Mucosa of rectum (tissue), 2 donors: ENCODE results near the gene ST8SIA4.

Source experiments
- H3K27ac ChIP-seq, 2 donors: one replicate each; pipeline ENCODE4 v1.7.0; 2013; ENCODE audit warnings: inconsistent platforms in 2 of 2, low read depth in 2 of 2, low read length in 2 of 2
- H3K27me3 ChIP-seq, 2 donors: one replicate each; pipeline ENCODE4 v1.7.0; 2013; ENCODE audit warnings: low read length in 2 of 2; ENCODE audit not compliant: control insufficient read depth in 2 of 2, insufficient read depth in 2 of 2
- H3K36me3 ChIP-seq, 2 donors: one replicate each; pipeline ENCODE4 v1.7.0; 2013; ENCODE audit warnings: low read length in 2 of 2; ENCODE audit not compliant: control insufficient read depth in 2 of 2, insufficient read depth in 2 of 2
- H3K4me1 ChIP-seq, 2 donors: one replicate each; pipeline ENCODE4 v1.7.0; 2013; ENCODE audit warnings: low read length in 2 of 2, mild to moderate bottlenecking in 1 of 2; ENCODE audit not compliant: control insufficient read depth in 2 of 2, insufficient read depth in 2 of 2
- H3K4me3 ChIP-seq, 2 donors: one replicate each; pipeline ENCODE4 v1.7.0; 2013; ENCODE audit warnings: low read length in 2 of 2
- H3K9ac ChIP-seq, 2 donors: one replicate each; pipeline ENCODE4 v1.7.0; 2013; ENCODE audit warnings: low read length in 2 of 2, low read depth in 1 of 2, mild to moderate bottlenecking in 1 of 2
- H3K9me3 ChIP-seq, 2 donors: one replicate each; pipeline ENCODE4 v1.7.0; 2013; ENCODE audit warnings: low read length in 2 of 2; ENCODE audit not compliant: control insufficient read depth in 2 of 2
- donor health status: healthy.
- donor health status: Normal muscosa, but diverticular disease.

The ST8SIA4 gene

GRCh38 chr5:100903039-100903887 lies at the start of gene ST8SIA4:
Gene ST8SIA4, minus strand, starts transcription at chr5:100903282. Its CDS starts 327 bp downstream, at chr5:100902955.
- H3K27me3 ChIP-seq: peaks cover 7 to 10% of the 10 kb centered on the region in 2 donors
- peak within 1 kb of the TSS; percentile 63 to 86 for H3K27ac ChIP-seq

GRCh38 chr5:100950985-100951384 lies 47.9 kb upstream of the ST8SIA4 start:
- Histone ChIP-seq H3K27ac (no peak overlapping the region), H3K4me3 (no peak overlapping the region), H3K27me3 (no peaks in the 10 kb centered on the region), H3K36me3 (no peaks in the 10 kb centered on the region), H3K9me3 (no peaks in the 10 kb centered on the region), H3K4me1 (no peaks in the 10 kb centered on the region), H3K9ac (no peak overlapping the region)

More at GRCh38 chr5:100903039-100903887, at the start of gene ST8SIA4:
- H3K36me3 ChIP-seq: no peaks in the 10 kb centered on the region
- H3K4me3 ChIP-seq: peak within 1 kb of the TSS; percentile 59 to 90
- no peaks in the 10 kb centered on the region for H3K9me3 ChIP-seq
- peaks cover 0 to 3% of the 10 kb centered on the region in 2 donors for H3K4me1 ChIP-seq
- peak within 1 kb of the TSS; percentile 33 to 72 for H3K9ac ChIP-seq

GRCh38 chr5:100913298-100913697 lies 10.2 kb upstream of the ST8SIA4 start:
- Histone ChIP-seq H3K27ac (no peak overlapping the region), H3K27me3 (no peaks in the 10 kb centered on the region), H3K36me3 (no peaks in the 10 kb centered on the region), H3K9me3 (no peaks in the 10 kb centered on the region), H3K4me3 (no peak overlapping the region), H3K9ac (no peak overlapping the region), H3K4me1 (no peaks in the 10 kb centered on the region)

GRCh38 chr5:100909034-100909433 lies 6.0 kb upstream of the ST8SIA4 start:
- H3K4me3 ChIP-seq: no peak overlapping the region
- no peaks in the 10 kb centered on the region for H3K9me3 ChIP-seq
- no peak overlapping the region for H3K9ac ChIP-seq
- H3K27me3 ChIP-seq: no peaks in the 10 kb centered on the region
- no peak overlapping the region for H3K27ac ChIP-seq
- H3K36me3 ChIP-seq: no peaks in the 10 kb centered on the region
- no peaks in the 10 kb centered on the region for H3K4me1 ChIP-seq

- H3K9me3 ChIP-seq: no peaks in the 10 kb centered on the region
- H3K27ac ChIP-seq: no peak overlapping the region
- no peaks in the 10 kb centered on the region for H3K36me3 ChIP-seq
- H3K27me3 ChIP-seq: peaks cover 7 to 10% of the 10 kb centered on the region in 2 donors
- peak overlapping the region in 1 of 2 donors; percentile 90 for H3K4me3 ChIP-seq
- H3K4me1 ChIP-seq: no peaks in the 10 kb centered on the region
- peak overlapping the region in 1 of 2 donors; percentile 24 for H3K9ac ChIP-seq
Observed at GRCh38 chr5:100905259-100905914, 2.3 kb upstream of the ST8SIA4 start.

- Histone ChIP-seq H3K9me3 (no peaks in the 10 kb centered on the region), H3K27ac (peak overlapping the region; percentile 34 to 86), H3K27me3 (peaks cover 7 to 10% of the 10 kb centered on the region in 2 donors), H3K9ac (peak overlapping the region; percentile 5 to 33), H3K4me3 (peak overlapping the region; percentile 59 to 90), H3K36me3 (no peaks in the 10 kb centered on the region), H3K4me1 (peaks cover 0 to 3% of the 10 kb centered on the region in 2 donors)
Observed at GRCh38 chr5:100904259-100904861, 1.3 kb upstream of the ST8SIA4 start.

- Histone ChIP-seq H3K4me1 (peaks cover 0 to 3% of the 10 kb centered on the region in 2 donors), H3K4me3 (peak overlapping the region; percentile 59 to 90), H3K9ac (peak overlapping the region; percentile 33 to 72), H3K36me3 (no peaks in the 10 kb centered on the region), H3K27me3 (peaks cover 7 to 10% of the 10 kb centered on the region in 2 donors), H3K9me3 (no peaks in the 10 kb centered on the region), H3K27ac (peak overlapping the region; percentile 63 to 86)
Observed at GRCh38 chr5:100902440-100903038, 543 bp downstream of the ST8SIA4 start.

GRCh38 chr5:100901821-100902341 lies 1.2 kb downstream of the ST8SIA4 start:
- Histone ChIP-seq H3K27ac (peak overlapping the region; percentile 63 to 86), H3K4me1 (peaks cover 0 to 3% of the 10 kb centered on the region in 2 donors), H3K27me3 (peaks cover 7 to 10% of the 10 kb centered on the region in 2 donors), H3K9ac (peak overlapping the region; percentile 41 to 47), H3K9me3 (no peaks in the 10 kb centered on the region), H3K4me3 (peak overlapping the region; percentile 59 to 90), H3K36me3 (no peaks in the 10 kb centered on the region)

GRCh38 chr5:100900796-100901781 lies 2.0 kb downstream of the ST8SIA4 start:
- H3K9ac ChIP-seq: peak overlapping the region; percentile 41 to 47
- H3K4me1 ChIP-seq: peaks cover 0 to 3% of the 10 kb centered on the region in 2 donors
- peaks cover 7 to 10% of the 10 kb centered on the region in 2 donors for H3K27me3 ChIP-seq
- H3K36me3 ChIP-seq: no peaks in the 10 kb centered on the region
- H3K9me3 ChIP-seq: no peaks in the 10 kb centered on the region
- H3K4me3 ChIP-seq: peak overlapping the region; percentile 59 to 90
- H3K27ac ChIP-seq: peak overlapping the region; percentile 63 to 86
